GM10266 (cell line): Measurements from ENCODE around the gene CAMK4.

Experiments
- DNase-seq: peaks from one replicate; pipeline ENCODE4 v3.0.0; 2012; ENCODE audit errors: extremely low spot score
- CTCF ChIP-seq: IDR thresholded peaks from 2 replicates; pipeline ENCODE4 v1.5.1; 2012; ENCODE audit warnings: mild to moderate bottlenecking, low read depth; ENCODE audit not compliant: control insufficient read depth, insufficient read depth; ENCODE audit errors: missing control alignments

CAMK4 gene

GRCh38 chr5:111360173-111360572 lies 136.0 kb downstream of the CAMK4 start:
- no peak for DNase-seq
- no peak for TF ChIP-seq CTCF

GRCh38 chr5:111364992-111365391 lies 140.8 kb downstream of the CAMK4 start:
- DNase-seq: no peak
- no peak for TF ChIP-seq CTCF

GRCh38 chr5:111366388-111366787 lies 142.2 kb downstream of the CAMK4 start:
- no peak for DNase-seq
- no peak for TF ChIP-seq CTCF

GRCh38 chr5:111367115-111367514 lies 142.9 kb downstream of the CAMK4 start:
- DNase-seq: no peak

GRCh38 chr5:111372799-111373198 lies 148.6 kb downstream of the CAMK4 start:
- TF ChIP-seq CTCF: no peak
- DNase-seq: no peak

More at GRCh38 chr5:111367115-111367514, 142.9 kb downstream of the CAMK4 start:
- TF ChIP-seq CTCF: no peak

- DNase-seq: no peak
- no peak for TF ChIP-seq CTCF
These were observed 150.2 kb downstream of the CAMK4 start for GRCh38 chr5:111374380-111374779.

GRCh38 chr5:111375645-111376044 lies 151.5 kb downstream of the CAMK4 start:
- no peak for TF ChIP-seq CTCF
- no peak for DNase-seq
